Neural cell (in vitro differentiated cells): ENCODE measurements around the gene RPRD1A. TPM values are rescaled to one million over a fixed set of nuclear protein-coding genes. Genes with fewer than 3 reads are reported as not detected.
"Not testable (repeated sequence)": the region's sequence is repeated elsewhere in the genome, so short reads cannot be mapped to it uniquely, and the experiment has no call there.

Experiments
- H2AFZ ChIP-seq: fragments of 200-600, 300-800 bp; sonication (generic), shearing (Covaris generic); 2 replicates; pipeline ENCODE4 v1.6.0; 2014; ENCODE audit warnings: low read depth, mild to moderate bottlenecking, antibody characterized with exemption, low read length, moderate library complexity
- H3F3A ChIP-seq: fragments of 200-600 bp; shearing (Covaris generic); 2 replicates; pipeline ENCODE4 v1.6.1; 2016; ENCODE audit warnings: mild to moderate bottlenecking, moderate library complexity, mixed read lengths, antibody characterized with exemption, low read length; ENCODE audit not compliant: insufficient read depth, poor library complexity, severe bottlenecking
- H3K27ac ChIP-seq: fragments of 200-600, 300-800 bp; sonication (generic), shearing (Covaris generic); 2 replicates; pipeline ENCODE4 v1.5.1; 2014; ENCODE audit warnings: mild to moderate bottlenecking, low read length, moderate library complexity
- H3K27me3 ChIP-seq: fragments of 300-800, 200-600 bp; sonication (generic), shearing (Covaris generic); 2 replicates; pipeline ENCODE4 v1.6.0; 2014; ENCODE audit warnings: mild to moderate bottlenecking, low read depth, low read length, moderate library complexity; ENCODE audit not compliant: insufficient read depth
- H3K36me3 ChIP-seq: fragments of 300-800, 200-600 bp; sonication (generic), shearing (Covaris generic); 2 replicates; pipeline ENCODE4 v1.5.1; 2014; ENCODE audit warnings: mild to moderate bottlenecking, antibody characterized with exemption, low read length, moderate library complexity; ENCODE audit not compliant: insufficient read depth
- H3K4me2 ChIP-seq: fragments of 300-800, 200-600 bp; sonication (generic), shearing (Covaris generic); 2 replicates; pipeline ENCODE4 v1.6.0; 2014; ENCODE audit warnings: mild to moderate bottlenecking, low read length
- H3K4me3 ChIP-seq: fragments of 300-800, 200-600 bp; sonication (generic), shearing (Covaris generic); 2 replicates; pipeline ENCODE4 v1.5.1; 2014; ENCODE audit warnings: mild to moderate bottlenecking, low read length, moderate library complexity
- H3K79me2 ChIP-seq: fragments of 200-600 bp; shearing (Covaris generic); replicated peaks from 2 replicates; pipeline ENCODE4 v1.6.0; 2014; ENCODE audit warnings: mild to moderate bottlenecking, low read length, moderate library complexity; ENCODE audit not compliant: insufficient read depth
- H3K9ac ChIP-seq: fragments of 300-800, 200-600 bp; sonication (generic), shearing (Covaris generic); 2 replicates; pipeline ENCODE4 v1.6.1; 2016; ENCODE audit warnings: mild to moderate bottlenecking, low read length, mixed read lengths
- H3K9me2 ChIP-seq: fragments of 200-600 bp; shearing (Covaris generic); 2 replicates; pipeline ENCODE4 v1.6.1; 2016; ENCODE audit warnings: mild to moderate bottlenecking, low read length, mixed read lengths; ENCODE audit not compliant: insufficient read depth
- H3K9me3 ChIP-seq: fragments of 200-600, 300-800 bp; sonication (generic), shearing (Covaris generic); 2 replicates; pipeline ENCODE4 v1.6.1; 2016; ENCODE audit warnings: mild to moderate bottlenecking, mixed run types, low read length, moderate library complexity, mixed read lengths
- H4K20me1 ChIP-seq: fragments of 200-600 bp; shearing (Covaris generic); 2 replicates; pipeline ENCODE4 v1.6.1; 2016; ENCODE audit warnings: mild to moderate bottlenecking, mixed run types; ENCODE audit not compliant: insufficient read depth
- CTCF ChIP-seq: fragments of 450-650 bp; IDR thresholded peaks from 2 replicates; pipeline ENCODE4 v1.5.1; 2014; ENCODE audit warnings: antibody characterized with exemption, mild to moderate bottlenecking, moderate library complexity; ENCODE audit not compliant: poor library complexity, severe bottlenecking
- EP300 ChIP-seq: fragments of 450-650 bp; conservative IDR thresholded peaks from 2 replicates; pipeline ENCODE4 v1.6.1; 2014; ENCODE audit warnings: antibody characterized with exemption, mild to moderate bottlenecking, moderate library complexity; ENCODE audit not compliant: poor library complexity, severe bottlenecking
- EZH2 ChIP-seq: fragments of 200-600, 300-800 bp; shearing (Covaris generic), sonication (generic); IDR thresholded peaks from 2 replicates; pipeline ENCODE4 v1.6.1; 2014; ENCODE audit warnings: antibody characterized with exemption, low read length, borderline replicate concordance, mild to moderate bottlenecking; ENCODE audit not compliant: insufficient read depth, poor library complexity, severe bottlenecking
- MXI1 ChIP-seq: fragments of 450-650 bp; conservative IDR thresholded peaks from 2 replicates; pipeline ENCODE4 v1.6.1; 2014; ENCODE audit warnings: antibody characterized with exemption, mild to moderate bottlenecking; ENCODE audit not compliant: poor library complexity, severe bottlenecking
- POLR2AphosphoS5 ChIP-seq: IDR thresholded peaks from 2 replicates; pipeline ENCODE4 v1.6.1; 2012
- RAD21 ChIP-seq: fragments of 450-650 bp; conservative IDR thresholded peaks from 2 replicates; pipeline ENCODE4 v1.6.1; 2014; ENCODE audit warnings: antibody characterized with exemption, mild to moderate bottlenecking, moderate library complexity
- REST ChIP-seq: IDR thresholded peaks from 2 replicates; pipeline ENCODE4 v1.6.1; 2012; ENCODE audit warnings: borderline replicate concordance
- SMC3 ChIP-seq: fragments of 450-650 bp; conservative IDR thresholded peaks from 2 replicates; pipeline ENCODE4 v1.6.1; 2014; ENCODE audit warnings: antibody characterized with exemption, mild to moderate bottlenecking, moderate library complexity; ENCODE audit not compliant: poor library complexity
- TAF1 ChIP-seq: IDR thresholded peaks from 2 replicates; pipeline ENCODE4 v1.6.1; 2012; ENCODE audit warnings: low read depth
- polyA plus RNA-seq: library from polyadenylated mRNA; depleted of rRNA; stranded (reverse); fragments of >200 nt; gene quantifications from 2 replicates; pipeline ENCODE4 v1.2.3, GENCODE V29; 2014

RPRD1A gene
- polyA plus RNA-seq, 1 donor from 2014 or later = 129 TPM

- TF ChIP-seq TAF1 = no peak
- TF ChIP-seq REST = no peak
- TF ChIP-seq RAD21 = peak; percentile 78
- TF ChIP-seq SMC3 = peak; percentile 78
- TF ChIP-seq MXI1 = no peak
- no peak for TF ChIP-seq EP300
- no peak for TF ChIP-seq POLR2AphosphoS5
- peak; percentile 75 for TF ChIP-seq CTCF
- no peak for TF ChIP-seq EZH2
- no peaks in the 10 kb centered on the region for H3K27me3 ChIP-seq
- H3K36me3 ChIP-seq = no peaks in the 10 kb centered on the region
- H4K20me1 ChIP-seq = no peaks in the 10 kb centered on the region
- H3K4me2 ChIP-seq = no peak overlapping the region
- H3K79me2 ChIP-seq = no peaks in the 10 kb centered on the region
- H3F3A ChIP-seq = no peaks in the 10 kb centered on the region
- H3K9me3 ChIP-seq = no peaks in the 10 kb centered on the region
- H2AFZ ChIP-seq = no peak overlapping the region
- no peak overlapping the region for H3K27ac ChIP-seq
- H3K9ac ChIP-seq = no peak overlapping the region
- H3K4me3 ChIP-seq = no peak overlapping the region
- no peaks in the 10 kb centered on the region for H3K9me2 ChIP-seq
These were observed 28.7 kb upstream of the RPRD1A start for GRCh38 chr18:36095936-36096519.

- TF ChIP-seq EP300 (no peak), TAF1 (no peak), RAD21 (no peak), POLR2AphosphoS5 (no peak), EZH2 (no peak), CTCF (no peak), REST (no peak), MXI1 (no peak), SMC3 (no peak)
- no peaks in the 10 kb centered on the region for H3F3A ChIP-seq
These were observed 27.1 kb upstream of the RPRD1A start for GRCh38 chr18:36094431-36094830.

GRCh38 chr18:36092116-36092515 is 24.8 kb upstream of the RPRD1A start:
- H3K9me2 ChIP-seq = not testable (repeated sequence)

More at GRCh38 chr18:36094431-36094830, 27.1 kb upstream of the RPRD1A start:
- Histone ChIP-seq H4K20me1 (no peaks in the 10 kb centered on the region), H3K4me3 (no peak overlapping the region), H3K27me3 (no peaks in the 10 kb centered on the region), H3K9me3 (no peaks in the 10 kb centered on the region), H3K79me2 (no peaks in the 10 kb centered on the region), H3K9me2 (no peaks in the 10 kb centered on the region), H2AFZ (no peak overlapping the region), H3K27ac (no peak overlapping the region), H3K9ac (no peak overlapping the region), H3K36me3 (no peaks in the 10 kb centered on the region), H3K4me2 (no peak overlapping the region)

More at GRCh38 chr18:36092116-36092515, 24.8 kb upstream of the RPRD1A start:
- not testable (repeated sequence) for H3K4me2 ChIP-seq, H2AFZ ChIP-seq, H3K27me3 ChIP-seq, H3K9ac ChIP-seq, H3F3A ChIP-seq, H3K36me3 ChIP-seq, H3K9me3 ChIP-seq, H4K20me1 ChIP-seq, H3K79me2 ChIP-seq, H3K4me3 ChIP-seq, H3K27ac ChIP-seq
